Activated CD8-positive, alpha-beta memory T cell treated with anti-CD3 and anti-CD28 coated beads, Interleukin-2, amount 50 U/mL, for 48 hours (primary cell): ENCODE data around the gene ADAMTS13.
A peak's percentile ranks its signal among the peaks of the same experiment; 100 is the strongest.

Source experiments
- DNase-seq: peaks from one replicate; pipeline ENCODE4 v3.0.0-alpha.2; 2020

The ADAMTS13 gene

GRCh38 chr9:133456409-133456808, 34.2 kb downstream of the ADAMTS13 start:
- DNase-seq = no peak

GRCh38 chr9:133457233-133457632, 35.1 kb downstream of the ADAMTS13 start:
- DNase-seq = no peak

- no peak for DNase-seq
Measured at GRCh38 chr9:133457748-133458147, 35.6 kb downstream of the ADAMTS13 start.

- DNase-seq = no peak
Measured at GRCh38 chr9:133458643-133459312, 36.6 kb downstream of the ADAMTS13 start.

GRCh38 chr9:133459476-133460404, 37.6 kb downstream of the ADAMTS13 start, which contains the start of gene CACFD1:
TSS of gene CACFD1 (plus strand) at chr9:133459978. CDS start at chr9:133460067, 89 bp downstream.
- peak; percentile 92 for DNase-seq

GRCh38 chr9:133460405-133461175, 38.4 kb downstream of the ADAMTS13 start:
- DNase-seq = no peak

GRCh38 chr9:133461975-133462374, 39.8 kb downstream of the ADAMTS13 start:
- no peak for DNase-seq

GRCh38 chr9:133463234-133463863, 41.2 kb downstream of the ADAMTS13 start:
- no peak for DNase-seq

GRCh38 chr9:133463864-133464615, 41.9 kb downstream of the ADAMTS13 start:
- DNase-seq = no peak

GRCh38 chr9:133464638-133465037, 42.5 kb downstream of the ADAMTS13 start:
- DNase-seq = no peak

- DNase-seq = no peak
Measured at GRCh38 chr9:133465984-133466383, 43.8 kb downstream of the ADAMTS13 start.

- DNase-seq = no peak
Measured at GRCh38 chr9:133467101-133467500, 44.9 kb downstream of the ADAMTS13 start.

- DNase-seq = no peak
Measured at GRCh38 chr9:133468374-133468773, 46.2 kb downstream of the ADAMTS13 start.

- no peak for DNase-seq
Measured at GRCh38 chr9:133468777-133469421, 46.7 kb downstream of the ADAMTS13 start.

- DNase-seq = no peak
Measured at GRCh38 chr9:133470427-133470924, 48.3 kb downstream of the ADAMTS13 start.

- no peak for DNase-seq
Measured at GRCh38 chr9:133470988-133471387, 48.8 kb downstream of the ADAMTS13 start.

- no peak for DNase-seq
Measured at GRCh38 chr9:133471551-133472276, 49.5 kb downstream of the ADAMTS13 start.

GRCh38 chr9:133472277-133472645, 50.1 kb downstream of the ADAMTS13 start:
- DNase-seq = no peak

GRCh38 chr9:133472753-133473378, 50.7 kb downstream of the ADAMTS13 start:
- no peak for DNase-seq

GRCh38 chr9:133473743-133474142, 51.6 kb downstream of the ADAMTS13 start:
- DNase-seq = no peak
